CD4-positive, alpha-beta memory T cell (primary cell): ENCODE results near the gene IL17REL. TPM values are rescaled to one million over a fixed set of nuclear protein-coding genes. Genes with fewer than 3 reads are reported as not detected.

Experiments used
- microRNA-seq: library from miRNA; unstranded; fragments of <30 nt; microRNA quantifications from one replicate; pipeline ENCODE4 v1.2.0, GENCODE V29; 2021; ENCODE audit warnings: borderline replicate concordance, borderline number of aligned reads, borderline microRNAs expressed, mixed read lengths
- polyA plus RNA-seq, 2 donors: library from polyadenylated mRNA; unstranded; fragments of 300-500 nt; fragmentation: Illumina TruSeq; gene quantifications; one replicate each; pipeline ENCODE4 v1.2.3, GENCODE V29; 2021
- total RNA-seq, 2 experiments: library from RNA; stranded (reverse); gene quantifications; one replicate each; pipeline ENCODE4 v1.2.3, GENCODE V29; 2021

The IL17REL gene
- total and polyA plus RNA-seq, 4 experiments from 2014 or later, result not detected

Small RNA genes lying within 50 kb of the gene (microRNA-seq; reads per million reads assigned to microRNA genes)
- gene MIR6821, result not detected

Other genes starting within 250 kb of the IL17REL start
- gene BRD1, start 184.9 kb downstream of the IL17REL start, total RNA-seq, result 10 to 100 TPM; 84.0 to 88.1 TPM
- 1 to 10 TPM in 1 of 2 donors, under 1 TPM in 1; 0.94 to 5.1 TPM for gene BRD1, start 184.9 kb downstream of the IL17REL start, polyA plus RNA-seq
- gene ZBED4, start 158.9 kb downstream of the IL17REL start, total RNA-seq, result 10 to 100 TPM; 17.7 to 18.6 TPM
- gene ZBED4, start 158.9 kb downstream of the IL17REL start, polyA plus RNA-seq, result 10 to 100 TPM in 1 of 2 donors, 1 to 10 TPM in 1; 6.7 to 10.0 TPM
- 10 to 100 TPM; 19.6 to 27.2 TPM for gene ALG12, start 94.3 kb downstream of the IL17REL start, total RNA-seq
- 10 to 100 TPM; 16.9 to 19.0 TPM for gene ALG12, start 94.3 kb downstream of the IL17REL start, polyA plus RNA-seq
- 10 to 100 TPM; 36.0 to 36.2 TPM for gene CRELD2, start 94.1 kb downstream of the IL17REL start, total RNA-seq
- gene CRELD2, start 94.1 kb downstream of the IL17REL start, polyA plus RNA-seq, result 10 to 100 TPM; 40.2 to 46.1 TPM
- 10 to 100 TPM; 58.8 to 62.3 TPM for gene PIM3, start 52.0 kb downstream of the IL17REL start, total RNA-seq
- gene PIM3, start 52.0 kb downstream of the IL17REL start, polyA plus RNA-seq, result 10 to 100 TPM; 48.1 to 49.7 TPM
- gene TTLL8, start 45.5 kb upstream of the IL17REL start, total RNA-seq, result not detected
- gene TTLL8, start 45.5 kb upstream of the IL17REL start, polyA plus RNA-seq, result not detected
- gene MLC1, start 72.7 kb upstream of the IL17REL start, total RNA-seq, result not detected
- under 1 TPM in 1 of 2 donors, not detected in 1; 0.28 TPM for gene MLC1, start 72.7 kb upstream of the IL17REL start, polyA plus RNA-seq
- not detected for gene MOV10L1, start 77.2 kb upstream of the IL17REL start, total RNA-seq
- gene MOV10L1, start 77.2 kb upstream of the IL17REL start, polyA plus RNA-seq, result not detected
- not detected for gene PANX2, start 158.0 kb upstream of the IL17REL start, total RNA-seq
- gene PANX2, start 158.0 kb upstream of the IL17REL start, polyA plus RNA-seq, result not detected
- gene TRABD, start 173.1 kb upstream of the IL17REL start, total RNA-seq, result 100 to 1,000 TPM; 124 to 126 TPM
- gene TRABD, start 173.1 kb upstream of the IL17REL start, polyA plus RNA-seq, result 10 to 100 TPM; 51.5 to 61.4 TPM
- 10 to 100 TPM; 33.8 to 34.8 TPM for gene SELENOO, start 188.2 kb upstream of the IL17REL start, total RNA-seq
- gene SELENOO, start 188.2 kb upstream of the IL17REL start, polyA plus RNA-seq, result 1 to 10 TPM; 2.0 to 6.6 TPM
- gene TUBGCP6, start 232.3 kb upstream of the IL17REL start, total RNA-seq, result 100 to 1,000 TPM; 132 to 133 TPM
- gene TUBGCP6, start 232.3 kb upstream of the IL17REL start, polyA plus RNA-seq, result 10 to 100 TPM; 16.5 to 20.5 TPM
- gene HDAC10, start 238.5 kb upstream of the IL17REL start, total RNA-seq, result 100 to 1,000 TPM; 141 to 151 TPM
- gene HDAC10, start 238.5 kb upstream of the IL17REL start, polyA plus RNA-seq, result 1 to 10 TPM; 3.8 to 6.8 TPM
- gene MAPK12, start 248.9 kb upstream of the IL17REL start, total RNA-seq, result 1 to 10 TPM; 2.9 TPM
- gene MAPK12, start 248.9 kb upstream of the IL17REL start, polyA plus RNA-seq, result under 1 TPM in 1 of 2 donors, not detected in 1; 0.05 TPM